ENCODE measurements around the gene C1orf56. TPM values are rescaled to one million over a fixed set of nuclear protein-coding genes. Genes with fewer than 3 reads are reported as not detected.
A peak's percentile ranks its signal among the peaks of the same experiment; 100 is the strongest.

C1orf56 gene
- total and polyA plus RNA-seq, 2 of the 13 experiments (the other 11 are each of a cell fraction or from before 2014, with no cell fraction given), result 1.5 to 3.2 TPM

- TF ChIP-seq ZNF281 (CRISPR knock-in tag; IDR thresholded peaks at IDR 0.05; ENCODE audit: borderline replicate concordance), result 0 out of 2 replicates have a peak, but pooled peaks have one; percentile 4
- no peak for TF ChIP-seq RELA (CRISPR knock-in tag; IDR thresholded peaks at IDR 0.05)
- TF ChIP-seq SRSF1 (optimal IDR thresholded peaks at IDR 0.05; ENCODE audit: low read depth, low read length), result no peak
- TF ChIP-seq ZNF33B (CRISPR knock-in tag; IDR thresholded peaks at IDR 0.05), result no peak
- TF ChIP-seq TEAD3 (CRISPR knock-in tag; optimal IDR thresholded peaks at IDR 0.05; ENCODE audit: borderline replicate concordance), result peak; percentile 61
- TF ChIP-seq ZBTB21 (CRISPR knock-in tag; IDR thresholded peaks at IDR 0.05), result no peak
- TF ChIP-seq RFX1 (IDR thresholded peaks at IDR 0.05), result no peak
- TF ChIP-seq, protein P1, sequence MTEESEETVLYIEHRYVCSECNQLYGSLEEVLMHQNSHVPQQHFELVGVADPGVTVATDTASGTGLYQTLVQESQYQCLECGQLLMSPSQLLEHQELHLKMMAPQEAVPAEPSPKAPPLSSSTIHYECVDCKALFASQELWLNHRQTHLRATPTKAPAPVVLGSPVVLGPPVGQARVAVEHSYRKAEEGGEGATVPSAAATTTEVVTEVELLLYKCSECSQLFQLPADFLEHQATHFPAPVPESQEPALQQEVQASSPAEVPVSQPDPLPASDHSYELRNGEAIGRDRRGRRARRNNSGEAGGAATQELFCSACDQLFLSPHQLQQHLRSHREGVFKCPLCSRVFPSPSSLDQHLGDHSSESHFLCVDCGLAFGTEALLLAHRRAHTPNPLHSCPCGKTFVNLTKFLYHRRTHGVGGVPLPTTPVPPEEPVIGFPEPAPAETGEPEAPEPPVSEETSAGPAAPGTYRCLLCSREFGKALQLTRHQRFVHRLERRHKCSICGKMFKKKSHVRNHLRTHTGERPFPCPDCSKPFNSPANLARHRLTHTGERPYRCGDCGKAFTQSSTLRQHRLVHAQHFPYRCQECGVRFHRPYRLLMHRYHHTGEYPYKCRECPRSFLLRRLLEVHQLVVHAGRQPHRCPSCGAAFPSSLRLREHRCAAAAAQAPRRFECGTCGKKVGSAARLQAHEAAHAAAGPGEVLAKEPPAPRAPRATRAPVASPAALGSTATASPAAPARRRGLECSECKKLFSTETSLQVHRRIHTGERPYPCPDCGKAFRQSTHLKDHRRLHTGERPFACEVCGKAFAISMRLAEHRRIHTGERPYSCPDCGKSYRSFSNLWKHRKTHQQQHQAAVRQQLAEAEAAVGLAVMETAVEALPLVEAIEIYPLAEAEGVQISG (CRISPR knock-in tag; IDR thresholded peaks at IDR 0.05), result no peak
- no peak for TF ChIP-seq RAD21 (CRISPR knock-in tag; IDR thresholded peaks at IDR 0.05)
- no peak for TF ChIP-seq FOSL1 (CRISPR knock-in tag; IDR thresholded peaks at IDR 0.05; ENCODE audit: borderline replicate concordance)
- TF ChIP-seq ZNF530 (CRISPR knock-in tag; IDR thresholded peaks at IDR 0.05; ENCODE audit: low read depth), result no peak
- TF ChIP-seq RFX3 (CRISPR knock-in tag; IDR thresholded peaks at IDR 0.05), result no peak
- 0 out of 2 replicates have a peak, but pooled peaks have one; percentile 22 for TF ChIP-seq HINFP (CRISPR knock-in tag; IDR thresholded peaks at IDR 0.05; ENCODE audit: low read depth)
- TF ChIP-seq ZBTB38 (CRISPR knock-in tag; IDR thresholded peaks at IDR 0.05), result no peak; the same call in 1 of the 2 replicates
- no peak for TF ChIP-seq NR2F6 (IDR thresholded peaks at IDR 0.05)
- no peak for TF ChIP-seq NR2F6 (CRISPR knock-in tag; IDR thresholded peaks at IDR 0.05)
- TF ChIP-seq, protein P2, sequence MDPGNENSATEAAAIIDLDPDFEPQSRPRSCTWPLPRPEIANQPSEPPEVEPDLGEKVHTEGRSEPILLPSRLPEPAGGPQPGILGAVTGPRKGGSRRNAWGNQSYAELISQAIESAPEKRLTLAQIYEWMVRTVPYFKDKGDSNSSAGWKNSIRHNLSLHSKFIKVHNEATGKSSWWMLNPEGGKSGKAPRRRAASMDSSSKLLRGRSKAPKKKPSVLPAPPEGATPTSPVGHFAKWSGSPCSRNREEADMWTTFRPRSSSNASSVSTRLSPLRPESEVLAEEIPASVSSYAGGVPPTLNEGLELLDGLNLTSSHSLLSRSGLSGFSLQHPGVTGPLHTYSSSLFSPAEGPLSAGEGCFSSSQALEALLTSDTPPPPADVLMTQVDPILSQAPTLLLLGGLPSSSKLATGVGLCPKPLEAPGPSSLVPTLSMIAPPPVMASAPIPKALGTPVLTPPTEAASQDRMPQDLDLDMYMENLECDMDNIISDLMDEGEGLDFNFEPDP (CRISPR knock-in tag; conservative IDR thresholded peaks at IDR 0.05), result 0 out of 2 replicates have a peak, but pooled peaks have one; percentile 30
- no peak for TF ChIP-seq ZNF503 (CRISPR knock-in tag; IDR thresholded peaks at IDR 0.05)
Observed at GRCh38 chr1:151048645-151049032, 1.1 kb downstream of the C1orf56 start (continued).
